Measurements from ENCODE around the gene PTGR2. TPM values are rescaled to one million over a fixed set of nuclear protein-coding genes. Genes with fewer than 3 reads are reported as not detected.

The PTGR2 gene
- total and polyA plus RNA-seq, 2 of the 8 experiments (the other 6 are each of a cell fraction or from before 2014, with no cell fraction given) = 6.0 to 17.5 TPM

- ChIA-PET POLR2A (ENCODE audit: partially characterized antibody) (interaction anchor here (2.7 kb wide), 1 partner anchor 36 kb away, joined by 18 read pairs; the partner anchor contains the start of gene PTGR2), CTCF (ENCODE audit: partially characterized antibody) (interaction anchor here (0.9 kb wide), 2 partner anchors 9 to 12 kb away, joined by 3 read pairs; no protein-coding TSS in a partner anchor)
- Histone ChIP-seq H2AK5ac (ENCODE audit: low read depth, low read length) (no peak overlapping the region), H3K4ac (replicated peaks; ENCODE audit: insufficient read length, low read depth, low read length) (no peak overlapping the region), H3K4me1 (replicated peaks in 1 of 4; ENCODE audit: control insufficient read depth in 3 of 4, insufficient read depth in 4 of 4, low read length in 3 of 4) (peaks cover 0 to 2% (median 0%) of the 10 kb centered on the region in 4 experiments; a peak in 1 of 7 replicates), H3K9ac (replicated peaks in 1 of 4; ENCODE audit: extremely low read depth in 1 of 4, low read depth in 3 of 4, low read length in 3 of 4) (no peak overlapping the region), H4K8ac (ENCODE audit: extremely low read depth, insufficient read depth, low read length) (no peak overlapping the region), H2BK15ac (ENCODE audit: low read length) (no peak overlapping the region), H3K79me2 (ENCODE audit: control insufficient read depth in 1 of 2, insufficient read depth in 2 of 2, low read length in 2 of 2) (peaks cover 3 to 43% of the 10 kb centered on the region in 2 experiments; a peak in 3 of 4 replicates), H2BK20ac (ENCODE audit: low read length) (no peak overlapping the region), H2BK12ac (ENCODE audit: low read depth, low read length) (no peak overlapping the region), H4K5ac (ENCODE audit: insufficient read length, low read depth, low read length) (no peak overlapping the region), H3K18ac (ENCODE audit: extremely low read depth, low read length) (no peak overlapping the region), H3K14ac (ENCODE audit: insufficient read length) (no peak overlapping the region), H3K36me3 (ENCODE audit: control insufficient read depth in 2 of 4, insufficient read depth in 4 of 4, low read length in 3 of 4) (peaks cover 0 to 3% (median 1%) of the 10 kb centered on the region in 4 experiments; a peak in 3 of 8 replicates), H4K20me1 (replicated peaks in 1 of 2; ENCODE audit: control insufficient read depth in 1 of 2, insufficient read depth in 2 of 2, low read length in 2 of 2) (no peaks in the 10 kb centered on the region), H3K27ac (ENCODE audit: low read depth, low read length) (no peak overlapping the region), H4K91ac (replicated peaks; ENCODE audit: insufficient read length, low read length) (no peak overlapping the region), H2AFZ (ENCODE audit: low read length) (no peak overlapping the region), H3K4me3 (ENCODE audit: extremely low read depth in 1 of 4, insufficient read depth in 2 of 4, low read depth in 3 of 4, low read length in 4 of 4) (peak overlapping the region in 1 of 4 experiments; percentile 90; a peak in 1 of 8 replicates), H3K79me1 (ENCODE audit: low read depth, low read length) (no peaks in the 10 kb centered on the region), H3K27me3 (replicated peaks in 1 of 4; ENCODE audit: control insufficient read depth in 3 of 4, extremely low read depth in 1 of 4, insufficient read depth in 3 of 4, low read length in 3 of 4) (no peaks in the 10 kb centered on the region), H3K56ac (replicated peaks; ENCODE audit: insufficient read length, low read depth, low read length) (no peak overlapping the region), H2BK5ac (ENCODE audit: low read depth, low read length) (no peak overlapping the region), H2BK120ac (replicated peaks; ENCODE audit: low read depth, low read length) (no peak overlapping the region), H3K9me3 (ENCODE audit: insufficient read depth in 2 of 2, low read depth in 1 of 2, low read length in 1 of 2) (no peaks in the 10 kb centered on the region), H3K23ac (ENCODE audit: insufficient read length) (no peak overlapping the region), H3K4me2 (ENCODE audit: insufficient read depth in 1 of 2, low read depth in 2 of 2, low read length in 2 of 2) (peak overlapping the region in 1 of 2 experiments; percentile 68; a peak in 2 of 4 replicates), H3K23me2 (ENCODE audit: low read depth, low read length) (peaks cover 10% of the 10 kb centered on the region)
- TF ChIP-seq TAF7 (optimal IDR thresholded peaks at IDR 0.05; ENCODE audit: borderline replicate concordance, low read depth, low read length) = no peak
- TF ChIP-seq GABPA (IDR thresholded peaks at IDR 0.05; ENCODE audit: borderline replicate concordance, insufficient read depth, low read length) = no peak
- TF ChIP-seq BRCA1 (IDR thresholded peaks at IDR 0.05; ENCODE audit: low read depth, low read length) = no peak
- no peak for TF ChIP-seq JUND (IDR thresholded peaks at IDR 0.05; ENCODE audit: low read length)
- TF ChIP-seq GTF2F1 (IDR thresholded peaks at IDR 0.05; ENCODE audit: borderline replicate concordance, low read depth, low read length) = no peak
- no peak for TF ChIP-seq EZH2 (IDR thresholded peaks at IDR 0.05; ENCODE audit: low read depth, low read length, severe bottlenecking)
- TF ChIP-seq EP300 (IDR thresholded peaks at IDR 0.05; ENCODE audit: borderline replicate concordance in 1 of 2, low read depth in 2 of 2, low read length in 2 of 2) = no peak
- WGBS, 2 experiments (ENCODE audit: extremely low coverage in 1 of 2, insufficient coverage in 1 of 2, insufficient read length in 1 of 2, insufficient replicate concordance in 2 of 2, low coverage in 1 of 2, low lambda C conversion rate in 2 of 2, missing lambda C conversion rate in 1 of 2) = 86% methylated on average over 3 of the region's 3 CpGs; no CpG with 5 or more reads in 1 of the 2 experiments
- no peak for FAIRE-seq
- DNase-seq (ENCODE audit: low read depth in 1 of 2, low spot score in 2 of 2) = no peak
These were observed 36.8 kb downstream of the PTGR2 start for GRCh38 chr14:73888460-73888725.
